ENCODE data around the gene ZNF761.
"Not testable (repeated sequence)": the region's sequence is repeated elsewhere in the genome, so short reads cannot be mapped to it uniquely, and the experiment has no call there.

ZNF761 gene

DNA sequence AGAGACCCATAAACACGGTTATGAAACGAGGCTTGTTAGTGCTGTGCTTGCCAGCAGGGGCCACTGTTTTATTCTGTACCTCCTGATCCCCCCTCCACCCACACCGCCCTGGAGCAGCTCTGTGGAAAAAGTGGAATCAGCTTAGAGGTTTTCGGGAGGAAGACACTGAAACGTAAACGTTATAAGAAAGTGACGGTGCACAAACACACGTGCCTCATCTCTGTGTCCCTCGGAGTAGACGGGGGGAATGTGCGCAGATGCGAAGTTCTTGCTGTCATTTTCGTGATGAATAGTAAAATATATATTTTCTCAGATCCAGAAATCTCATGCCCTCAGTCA lies 72.5 kb downstream of the ZNF761 start:
- H3K27ac ChIP-seq = not testable (repeated sequence)
- TF ChIP-seq, protein P1, sequence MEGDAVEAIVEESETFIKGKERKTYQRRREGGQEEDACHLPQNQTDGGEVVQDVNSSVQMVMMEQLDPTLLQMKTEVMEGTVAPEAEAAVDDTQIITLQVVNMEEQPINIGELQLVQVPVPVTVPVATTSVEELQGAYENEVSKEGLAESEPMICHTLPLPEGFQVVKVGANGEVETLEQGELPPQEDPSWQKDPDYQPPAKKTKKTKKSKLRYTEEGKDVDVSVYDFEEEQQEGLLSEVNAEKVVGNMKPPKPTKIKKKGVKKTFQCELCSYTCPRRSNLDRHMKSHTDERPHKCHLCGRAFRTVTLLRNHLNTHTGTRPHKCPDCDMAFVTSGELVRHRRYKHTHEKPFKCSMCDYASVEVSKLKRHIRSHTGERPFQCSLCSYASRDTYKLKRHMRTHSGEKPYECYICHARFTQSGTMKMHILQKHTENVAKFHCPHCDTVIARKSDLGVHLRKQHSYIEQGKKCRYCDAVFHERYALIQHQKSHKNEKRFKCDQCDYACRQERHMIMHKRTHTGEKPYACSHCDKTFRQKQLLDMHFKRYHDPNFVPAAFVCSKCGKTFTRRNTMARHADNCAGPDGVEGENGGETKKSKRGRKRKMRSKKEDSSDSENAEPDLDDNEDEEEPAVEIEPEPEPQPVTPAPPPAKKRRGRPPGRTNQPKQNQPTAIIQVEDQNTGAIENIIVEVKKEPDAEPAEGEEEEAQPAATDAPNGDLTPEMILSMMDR (conservative IDR thresholded peaks at IDR 0.05) = peak; percentile 66

DNA sequence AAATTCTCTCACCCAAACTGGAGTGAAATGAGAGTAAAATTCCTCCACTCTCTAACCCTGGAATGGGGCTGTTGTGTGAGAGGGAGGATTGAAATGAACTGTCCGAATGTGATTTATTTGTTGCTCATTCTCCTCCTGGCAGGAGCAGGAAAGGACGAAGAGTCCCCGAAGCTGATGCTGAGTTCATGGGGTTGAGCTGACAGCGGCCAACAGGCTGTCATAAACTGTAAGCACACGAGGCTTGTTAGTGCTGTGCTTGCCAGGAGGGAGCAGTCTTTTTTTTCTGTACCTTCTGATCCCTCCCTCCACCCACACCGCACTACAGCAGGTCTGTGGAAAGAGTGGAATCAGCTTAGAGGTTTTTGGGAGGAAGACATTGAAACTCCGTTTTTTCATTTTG lies 73.1 kb downstream of the ZNF761 start:
- H3K27ac ChIP-seq = no peak overlapping the region
- no peak for TF ChIP-seq ZFX (IDR thresholded peaks at IDR 0.05)
- TF ChIP-seq, protein P1 (conservative IDR thresholded peaks at IDR 0.05) = no peak

DNA sequence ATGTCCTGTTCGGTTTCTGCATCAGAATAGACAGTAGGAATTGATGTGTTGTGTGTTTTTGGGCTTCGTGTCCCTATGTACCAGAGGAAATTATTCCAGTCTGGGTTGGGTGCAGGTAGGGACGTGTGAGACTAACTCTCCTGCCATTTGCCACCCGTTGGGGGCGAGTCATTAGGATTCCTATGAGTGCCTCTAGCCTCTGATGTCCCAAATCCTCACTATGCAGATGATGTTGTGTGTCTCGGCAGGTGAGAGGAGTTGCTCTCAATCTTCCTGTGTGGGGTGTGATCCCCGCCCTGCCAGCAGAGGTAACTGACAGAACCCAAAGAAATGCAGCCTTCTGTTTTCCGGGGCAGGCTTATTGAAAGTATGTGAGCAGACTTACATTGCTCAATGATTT lies 74.9 kb downstream of the ZNF761 start:
- H3K27ac ChIP-seq = no peak overlapping the region
- no peak for TF ChIP-seq ZFX (IDR thresholded peaks at IDR 0.05)
